C4-2B (cell line): ENCODE measurements around the gene GFOD1.

Experiments
- CTCF ChIP-seq: fragments of 450-650 bp; conservative IDR thresholded peaks from 2 replicates; pipeline ENCODE4 v1.5.1; 2017; ENCODE audit warnings: mild to moderate bottlenecking
- ZFX ChIP-seq: fragments of 450-650 bp; IDR thresholded peaks from 2 replicates; pipeline ENCODE4 v1.6.1; 2017

- TF ChIP-seq CTCF (no peak), ZFX (no peak)
Measured at GRCh38 chr6:13453771-13454251, 33.6 kb downstream of the GFOD1 start.
